HFF-Myc (cell line): ENCODE results near the gene MGAT4B.

Experiments
- DNase-seq: peaks from one replicate; pipeline ENCODE4 v3.0.0-alpha.2; 2011; ENCODE audit warnings: low read depth; ENCODE audit errors: extremely low read depth
- H3K4me3 ChIP-seq: replicated peaks from 2 replicates; pipeline ENCODE4 v1.5.1; 2011; ENCODE audit warnings: low read depth, mild to moderate bottlenecking, control low read depth, low read length
- CTCF ChIP-seq: IDR thresholded peaks from 2 replicates; pipeline ENCODE4 v1.5.1; 2012; ENCODE audit warnings: mild to moderate bottlenecking, low read depth, low read length, control low read depth; ENCODE audit errors: missing control alignments

Gene MGAT4B

GRCh38 chr5:179816796-179817469 lies 10.3 kb upstream of the MGAT4B start:
- no peak for TF ChIP-seq CTCF
- DNase-seq: no peak
- H3K4me3 ChIP-seq: no peak overlapping the region; the same call in 1 of the 2 replicates

- DNase-seq: no peak
- no peak for TF ChIP-seq CTCF
- no peak overlapping the region; the same call in 1 of the 2 replicates for H3K4me3 ChIP-seq
These were observed 9.7 kb upstream of the MGAT4B start for GRCh38 chr5:179816401-179816795.

- TF ChIP-seq CTCF: no peak
- no peak for DNase-seq
- no peak overlapping the region for H3K4me3 ChIP-seq
These were observed 9.0 kb upstream of the MGAT4B start for GRCh38 chr5:179815491-179816249.

GRCh38 chr5:179814090-179814489 lies 7.4 kb upstream of the MGAT4B start:
- no peak overlapping the region for H3K4me3 ChIP-seq
- no peak for DNase-seq
- no peak for TF ChIP-seq CTCF

- TF ChIP-seq CTCF: no peak
- DNase-seq: no peak
- H3K4me3 ChIP-seq: no peak overlapping the region
These were observed 6.4 kb upstream of the MGAT4B start for GRCh38 chr5:179812997-179813607.

- no peak for TF ChIP-seq CTCF
- no peak for DNase-seq
- no peak overlapping the region for H3K4me3 ChIP-seq
These were observed 5.6 kb upstream of the MGAT4B start for GRCh38 chr5:179812135-179812825.
